NCI-H2029 (cell line): ENCODE data around the gene CCBE1.

Experiments
- DNase-seq: peaks from one replicate; lab custom pipeline; 2025; lab: John Stamatoyannopoulos, UW

Gene CCBE1

GRCh38 chr18:59454909-59455727, 242.1 kb downstream of the CCBE1 start:
- no peak for DNase-seq

- no peak for DNase-seq
Measured at GRCh38 chr18:59453468-59453961, 243.7 kb downstream of the CCBE1 start.

GRCh38 chr18:59451963-59452362, 245.3 kb downstream of the CCBE1 start:
- no peak for DNase-seq

- DNase-seq = no peak
Measured at GRCh38 chr18:59451073-59451472, 246.2 kb downstream of the CCBE1 start.

GRCh38 chr18:59448546-59448945, 248.7 kb downstream of the CCBE1 start:
- no peak for DNase-seq

GRCh38 chr18:59446012-59446411, 251.2 kb downstream of the CCBE1 start:
- DNase-seq = no peak

- DNase-seq = no peak
Measured at GRCh38 chr18:59437851-59438569, 259.2 kb downstream of the CCBE1 start.

GRCh38 chr18:59432803-59433597, 264.2 kb downstream of the CCBE1 start:
- no peak for DNase-seq

GRCh38 chr18:59431131-59431530, 266.1 kb downstream of the CCBE1 start:
- DNase-seq = no peak

GRCh38 chr18:59429608-59430007, 267.6 kb downstream of the CCBE1 start:
- no peak for DNase-seq

GRCh38 chr18:59428018-59428417, 269.2 kb downstream of the CCBE1 start:
- DNase-seq = no peak

GRCh38 chr18:59426855-59427254, 270.4 kb downstream of the CCBE1 start:
- DNase-seq = no peak

GRCh38 chr18:59423259-59423658, 274.0 kb downstream of the CCBE1 start:
- DNase-seq = no peak

- no peak for DNase-seq
Measured at GRCh38 chr18:59420244-59420643, 277.0 kb downstream of the CCBE1 start.

- DNase-seq = no peak
Measured at GRCh38 chr18:59419386-59419785, 277.8 kb downstream of the CCBE1 start.

- DNase-seq = no peak
Measured at GRCh38 chr18:59416818-59417217, 280.4 kb downstream of the CCBE1 start.

- no peak for DNase-seq
Measured at GRCh38 chr18:59414111-59414653, 283.0 kb downstream of the CCBE1 start.

- peak; percentile 81 for DNase-seq
Measured at GRCh38 chr18:59402432-59403090, 294.7 kb downstream of the CCBE1 start.

GRCh38 chr18:59400407-59400806, 296.8 kb downstream of the CCBE1 start:
- DNase-seq = no peak

- no peak for DNase-seq
Measured at GRCh38 chr18:59395226-59396175, 301.7 kb downstream of the CCBE1 start.
